Stimulated activated CD8-positive, alpha-beta memory T cell treated with anti-CD3 and anti-CD28 coated beads, Interleukin-15, amount 100 ng/mL, for 48 hours (primary cell): ENCODE results near the gene SFTPB.

ENCODE experiments used
- DNase-seq, 2 donors: peaks; one replicate each; pipeline ENCODE4 v3.0.0-alpha.2; 2020; ENCODE audit warnings: low read depth in 2 of 2

Gene SFTPB

DNA sequence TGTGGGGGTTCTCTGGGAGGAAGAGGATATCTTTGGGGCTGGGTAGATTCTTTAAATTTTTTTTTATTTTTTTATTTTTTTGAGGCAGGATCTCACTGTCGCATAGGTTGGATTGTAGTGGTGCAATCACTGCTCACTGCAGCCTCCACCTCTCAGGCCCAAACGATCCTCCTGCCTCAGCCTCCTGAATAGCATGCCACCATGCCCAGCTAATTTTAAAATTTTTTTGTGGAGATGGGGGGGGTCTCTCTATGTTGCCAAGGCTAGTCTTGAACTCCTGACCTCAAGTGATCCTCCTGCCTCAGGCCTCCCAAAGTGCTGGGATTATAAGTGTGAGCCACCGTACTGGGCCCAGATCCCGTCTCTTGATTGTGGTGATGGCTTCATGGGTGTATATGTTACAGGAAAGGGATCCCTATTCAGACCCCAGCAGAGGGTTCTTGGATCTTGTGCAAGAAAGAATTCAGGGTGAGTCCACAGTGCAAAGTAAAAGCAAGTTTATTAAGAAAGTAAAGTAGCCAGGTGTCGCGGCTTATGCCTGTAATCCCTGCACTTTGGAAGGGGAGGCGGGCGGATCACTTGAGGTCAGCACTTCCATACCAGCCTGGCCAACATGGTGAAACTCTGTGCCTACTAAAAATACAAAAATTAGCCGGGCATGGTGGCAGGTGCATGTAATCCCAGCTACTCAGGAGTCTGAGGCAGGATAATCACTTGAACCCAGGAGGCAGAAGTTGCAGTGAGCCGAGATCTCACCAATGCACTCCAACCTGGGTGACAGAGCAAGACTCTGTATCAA, 54.1 kb downstream of the SFTPB start:
- DNase-seq = no peak

DNA sequence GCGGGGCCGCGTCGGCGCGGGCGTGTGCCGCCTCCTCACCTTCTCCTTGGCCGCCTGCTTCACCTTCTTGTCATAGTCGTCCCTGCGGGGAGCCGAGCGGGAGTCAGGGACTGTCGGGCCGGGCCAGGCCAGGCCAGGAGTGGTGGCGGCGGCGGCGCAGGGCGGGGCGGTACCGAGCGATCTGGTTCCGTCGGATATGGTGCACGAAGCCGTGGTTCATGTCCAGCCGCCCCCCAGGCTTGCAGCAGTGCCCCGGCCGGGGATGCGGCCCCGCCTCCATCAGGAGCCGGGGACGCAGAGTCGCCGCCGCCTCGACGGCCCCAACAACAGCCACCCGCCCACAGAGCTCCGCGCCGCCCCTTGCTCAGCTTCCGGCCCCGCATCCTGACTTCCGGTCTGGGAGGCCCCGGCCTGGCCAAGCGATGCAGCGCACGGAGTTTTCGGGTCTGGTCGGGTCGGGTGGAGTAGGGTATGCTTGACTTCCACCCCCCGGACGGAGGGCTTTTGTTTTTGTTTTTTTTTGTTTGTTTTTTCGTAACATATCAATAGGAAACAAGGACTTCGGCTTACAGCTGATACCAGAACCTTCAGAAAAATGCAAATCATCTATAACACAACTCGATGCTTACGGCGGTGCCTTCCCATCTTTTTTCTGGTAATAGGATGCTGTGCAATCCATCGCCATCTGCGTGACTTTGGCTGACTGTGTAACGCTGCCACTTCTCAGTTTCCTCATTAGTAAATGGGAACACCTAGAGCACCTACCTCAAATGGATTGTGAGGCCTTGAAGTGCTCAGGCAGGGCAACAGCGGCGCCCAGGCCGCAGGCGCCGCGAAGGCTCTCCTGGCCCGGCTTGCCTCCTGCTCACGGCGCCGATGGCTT, 56.1 kb downstream of the SFTPB start, which contains the start of gene C2orf68:
C2orf68 (minus strand) TSS at position 362 of the 883 bp plus-strand sequence; CDS start at position 280, 82 bp downstream.
- peak; percentile 88 to 89 for DNase-seq

DNA sequence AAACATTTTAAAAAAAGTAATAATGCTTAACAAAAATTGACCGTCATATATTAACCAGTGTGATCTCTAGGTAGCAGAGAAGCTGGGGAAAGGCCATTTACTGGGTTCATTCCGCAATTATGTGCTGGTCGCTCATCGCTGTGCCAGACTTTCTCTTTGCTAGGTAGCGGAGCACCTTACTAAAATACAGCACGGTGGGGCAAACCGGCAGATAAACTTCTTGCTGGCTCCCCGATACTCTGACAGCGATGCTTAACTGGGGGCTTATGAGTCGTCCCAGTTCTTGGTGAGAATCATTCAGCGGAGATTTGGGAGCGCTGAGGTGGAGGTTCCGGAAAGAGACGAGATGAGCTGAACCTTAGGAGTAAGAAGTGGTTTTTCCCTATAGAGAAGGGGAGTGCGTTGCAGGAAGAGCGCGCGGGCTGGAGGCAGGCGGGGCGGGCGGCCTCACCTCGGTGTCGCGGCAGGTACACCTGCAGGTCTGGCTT, 56.7 kb downstream of the SFTPB start:
- no peak for DNase-seq
